HuH-7 (cell line): ENCODE results near the gene PNKP.
"Not testable (repeated sequence)": the region's sequence is repeated elsewhere in the genome, so short reads cannot be mapped to it uniquely, and the experiment has no call there.

Source experiments
- DNase-seq: peaks from one replicate; pipeline ENCODE4 v3.0.0; 2011; ENCODE audit warnings: low spot score

PNKP gene

DNA sequence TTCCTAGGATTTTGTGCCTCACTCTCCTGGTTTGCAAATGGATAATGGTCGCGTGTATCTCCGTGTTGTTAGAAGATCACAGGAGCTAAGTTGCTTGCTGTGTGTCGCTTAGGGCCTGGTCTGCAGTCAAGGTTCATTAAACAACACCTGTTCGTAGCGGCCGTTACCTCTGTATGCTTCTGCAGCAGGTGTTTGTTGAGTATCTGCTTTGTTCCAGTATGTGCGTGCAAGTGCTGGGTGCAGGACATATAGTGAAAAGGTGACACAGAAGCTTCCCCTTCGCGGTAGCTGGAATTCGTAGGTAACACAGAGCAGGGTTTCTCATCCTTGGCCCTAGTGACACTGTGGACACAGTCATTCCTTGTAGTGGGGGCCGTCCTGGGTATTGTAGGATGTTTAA is 43.9 kb downstream of the PNKP start:
- no peak for DNase-seq

DNA sequence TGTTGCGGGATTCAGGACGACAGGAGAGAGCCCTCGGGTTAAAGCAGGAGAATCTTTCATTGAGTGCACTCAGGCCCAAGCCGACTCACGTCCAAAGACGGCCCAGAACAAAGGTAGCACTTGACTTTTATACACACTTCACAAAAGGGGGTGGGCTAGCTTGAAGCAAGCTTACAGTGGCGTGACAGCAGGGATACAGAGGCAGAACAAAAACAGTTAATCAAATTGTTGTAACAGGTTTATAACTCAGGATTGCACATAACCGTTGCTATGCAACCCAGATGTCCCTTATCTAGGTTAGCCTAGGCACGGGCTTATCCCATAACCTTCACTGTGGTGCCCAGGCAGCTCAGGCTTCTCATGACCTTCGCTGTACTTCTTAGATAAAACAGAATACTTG is 47.3 kb downstream of the PNKP start:
- no peak for DNase-seq

DNA sequence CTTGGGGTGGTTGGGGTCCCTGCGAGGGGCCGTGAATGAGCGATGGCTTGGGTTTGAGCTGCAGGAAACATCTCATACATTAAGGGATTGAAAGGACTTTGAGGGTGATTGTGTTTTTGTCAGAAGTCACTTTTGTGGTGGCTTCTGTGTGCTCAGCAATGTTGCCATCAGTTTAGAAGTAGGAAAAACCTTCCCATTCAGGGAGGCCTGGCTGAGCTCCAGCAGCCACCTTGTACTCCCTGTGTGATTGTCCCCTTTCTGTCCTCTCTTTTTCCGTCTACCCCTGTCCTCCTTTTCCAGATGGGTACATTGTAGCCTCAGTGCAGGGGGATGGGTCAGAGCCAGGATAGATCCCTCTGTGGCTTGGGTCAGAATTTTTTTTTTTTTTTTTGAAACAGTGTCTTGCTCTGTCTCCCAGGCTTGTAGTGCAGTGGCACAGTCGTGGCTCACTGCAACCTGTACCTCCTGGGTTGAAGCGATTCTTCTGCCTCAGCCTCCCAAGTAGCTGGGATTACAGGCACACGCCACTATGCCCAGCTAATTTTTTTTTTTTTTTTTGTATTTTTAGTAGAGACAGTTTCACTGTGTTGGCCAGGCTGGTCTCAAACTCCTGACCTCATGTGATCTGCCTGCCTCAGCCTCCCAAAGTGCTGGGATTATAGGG is 47.8 kb downstream of the PNKP start:
- not testable (repeated sequence) for DNase-seq

DNA sequence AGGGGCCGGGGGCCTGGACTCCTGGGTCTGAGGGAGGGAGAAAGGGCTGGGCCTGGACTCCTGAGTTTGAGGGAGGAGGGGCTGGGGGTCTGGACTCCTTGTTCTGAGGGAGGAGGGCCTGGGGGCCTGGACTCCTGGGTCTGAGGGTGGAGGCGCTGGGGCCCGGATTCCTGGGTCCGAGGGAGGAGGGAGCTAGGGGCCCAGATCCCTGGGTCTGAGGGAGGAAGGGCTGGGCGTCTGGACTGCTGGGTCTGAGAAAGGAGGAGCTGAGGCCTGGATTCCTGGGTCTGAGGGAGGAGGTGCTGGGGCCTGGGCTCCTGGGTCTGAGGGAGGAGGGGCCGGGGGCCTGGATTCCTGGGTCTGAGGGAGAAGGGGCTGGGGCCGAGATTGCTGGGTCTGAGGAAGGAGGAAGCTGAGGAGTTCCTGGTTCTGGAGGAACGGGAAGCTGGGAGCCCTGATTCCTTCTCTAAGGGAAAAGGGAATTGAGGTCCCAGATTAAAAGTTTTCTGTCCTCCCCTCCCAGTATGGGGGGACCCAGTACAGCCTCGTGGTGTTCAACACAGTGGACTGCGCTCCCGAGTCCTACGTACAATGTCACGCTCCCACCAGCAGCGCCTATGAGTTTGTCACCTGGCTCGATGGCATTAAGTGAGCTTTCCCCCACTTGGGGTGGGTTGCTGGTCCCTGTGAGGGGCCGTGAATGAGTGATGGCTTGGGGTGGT is 48.6 kb downstream of the PNKP start:
- DNase-seq = no peak

DNA sequence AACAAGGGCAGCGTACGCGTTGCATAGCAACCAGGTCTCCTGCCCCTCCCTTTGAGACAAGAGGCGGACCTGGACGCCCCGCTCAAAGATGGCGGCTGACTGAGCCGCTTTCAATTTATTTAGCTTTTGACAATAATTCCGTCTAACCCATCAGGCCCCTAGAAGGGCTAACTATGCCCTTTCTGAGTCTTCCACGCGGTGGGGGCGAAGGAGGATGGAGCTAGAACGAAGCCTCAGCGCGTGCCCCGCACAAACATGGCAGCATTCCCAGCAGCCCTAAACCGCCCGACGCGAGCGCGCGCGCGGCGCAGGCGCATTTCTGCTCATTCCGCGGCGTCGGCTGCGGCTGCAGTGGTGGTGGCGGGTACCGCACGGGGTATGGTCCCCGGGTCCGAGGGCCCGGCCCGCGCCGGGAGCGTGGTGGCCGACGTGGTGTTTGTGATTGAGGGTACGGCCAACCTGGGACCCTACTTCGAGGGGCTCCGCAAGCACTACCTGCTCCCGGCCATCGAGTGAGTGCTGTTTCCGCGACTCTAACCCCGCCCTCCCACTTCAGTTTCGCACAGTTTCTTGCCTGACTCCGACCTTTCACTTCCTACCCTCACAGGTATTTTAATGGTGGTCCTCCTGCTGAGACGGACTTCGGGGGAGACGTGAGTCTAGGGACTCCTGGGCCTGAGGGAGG is 49.3 kb downstream of the PNKP start, which contains the start of gene MED25:
MED25 (plus strand) TSS at position 326 of the 685 bp plus-strand sequence; CDS start at position 379, 53 bp downstream.
- peak; percentile 96 for DNase-seq

DNA sequence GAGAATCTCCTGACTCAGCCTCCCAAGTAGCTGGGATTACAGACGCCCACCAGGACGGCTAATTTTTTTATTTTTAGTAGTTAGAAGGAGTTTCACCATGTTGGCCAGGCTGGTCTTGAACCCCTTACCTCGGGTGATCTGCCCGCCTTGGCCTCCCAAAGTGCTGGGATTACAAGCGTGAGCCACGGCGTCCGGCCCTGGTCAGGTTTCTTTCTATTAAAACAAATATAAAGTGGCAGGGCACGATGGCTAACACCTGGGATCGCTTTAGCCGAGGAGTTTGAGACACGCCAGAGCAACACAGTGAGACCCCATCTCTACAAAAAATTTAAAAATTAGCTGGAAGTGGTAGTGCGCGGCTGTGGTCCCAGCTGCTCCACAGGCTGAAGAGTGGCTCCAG is 50.8 kb downstream of the PNKP start:
- no peak for DNase-seq

DNA sequence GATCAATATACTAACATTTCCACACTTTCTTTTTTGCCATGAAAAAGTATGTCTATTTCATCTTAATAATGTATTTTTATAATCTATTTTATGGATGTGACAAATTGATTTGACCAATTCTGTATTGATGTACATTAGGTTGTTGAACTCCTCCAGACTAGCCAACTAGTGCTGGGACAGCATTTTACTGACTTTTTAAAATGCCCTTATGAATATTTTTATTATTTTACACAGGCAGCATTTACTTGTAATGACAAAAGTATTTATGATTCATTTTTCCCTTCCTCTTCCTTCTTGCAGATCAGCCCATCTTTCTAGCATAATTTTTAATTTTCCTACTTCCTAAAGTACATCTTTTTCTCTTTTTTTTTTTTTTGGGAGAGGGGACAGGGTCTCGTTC is 53.4 kb downstream of the PNKP start:
- no peak for DNase-seq

DNA sequence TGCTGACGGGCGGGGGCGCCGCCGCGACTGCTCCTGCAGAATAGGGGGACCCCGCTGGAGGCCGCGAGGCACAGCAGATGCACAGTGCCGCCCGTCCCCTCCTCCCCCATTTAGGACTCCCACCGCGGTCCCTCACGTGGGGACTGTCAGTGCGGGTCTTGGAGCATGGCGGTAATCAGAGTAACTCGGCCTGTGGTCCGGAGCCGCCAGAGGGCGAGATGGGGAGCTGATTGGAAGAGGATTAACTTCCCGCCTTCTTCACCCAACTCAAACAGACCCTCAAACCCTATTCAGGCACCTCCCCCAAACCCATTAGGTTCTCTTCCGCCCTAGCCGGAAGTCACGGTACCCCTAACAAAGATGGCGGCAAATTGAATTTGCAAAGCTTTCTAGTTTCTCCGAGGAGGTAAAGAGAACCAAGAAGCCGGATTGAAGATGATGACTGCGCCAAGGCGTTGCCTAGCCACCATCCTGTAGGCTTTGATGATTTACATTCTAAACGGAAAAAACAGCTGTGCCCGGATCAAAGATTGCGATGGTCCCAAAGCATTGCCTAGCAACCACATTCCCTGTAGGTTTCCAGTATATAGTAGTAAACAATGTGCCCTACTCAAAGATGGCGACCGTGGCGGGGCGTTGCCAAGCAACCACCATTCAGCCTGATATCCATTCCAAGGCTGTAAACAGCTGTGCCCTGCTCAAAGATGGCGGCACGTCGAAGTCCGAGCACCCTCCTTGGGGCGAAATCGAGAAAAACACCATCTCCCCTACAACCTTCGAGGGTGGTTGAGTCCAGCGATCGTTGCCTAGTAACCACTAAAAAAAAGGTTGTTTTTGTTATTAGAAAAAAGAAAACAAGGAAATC is 54.1 kb downstream of the PNKP start, which contains the start of gene FUZ:
FUZ (minus strand) TSS at position 296 of the 865 bp plus-strand sequence; CDS start at position 110, 186 bp downstream.
- no peak for DNase-seq

DNA sequence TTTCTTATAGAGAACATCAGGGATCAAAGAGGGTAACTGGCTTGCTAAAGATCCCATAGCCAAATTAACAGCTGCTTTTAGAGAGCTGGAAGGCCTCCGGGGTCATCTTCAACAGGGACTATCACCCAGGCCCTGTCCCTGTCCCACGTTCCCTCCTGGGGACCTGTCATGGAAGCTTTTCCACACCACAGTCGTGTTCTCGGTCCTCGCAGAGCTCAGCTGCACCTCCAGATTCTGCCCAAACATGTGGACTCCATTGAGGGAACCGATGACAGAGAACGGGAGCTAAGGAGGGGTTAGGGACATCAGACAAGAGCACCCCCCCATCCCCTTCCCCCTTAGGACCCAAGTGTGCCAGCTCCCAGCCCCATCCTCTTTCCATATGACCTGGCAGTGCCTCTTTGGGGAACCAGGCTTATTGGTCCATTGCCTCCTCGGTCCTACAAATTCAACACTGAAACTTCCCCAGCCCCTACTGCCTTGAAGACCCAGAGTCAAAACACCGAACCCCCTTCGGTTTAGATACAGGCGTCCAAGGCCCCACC is 54.9 kb downstream of the PNKP start:
- DNase-seq = no peak

DNA sequence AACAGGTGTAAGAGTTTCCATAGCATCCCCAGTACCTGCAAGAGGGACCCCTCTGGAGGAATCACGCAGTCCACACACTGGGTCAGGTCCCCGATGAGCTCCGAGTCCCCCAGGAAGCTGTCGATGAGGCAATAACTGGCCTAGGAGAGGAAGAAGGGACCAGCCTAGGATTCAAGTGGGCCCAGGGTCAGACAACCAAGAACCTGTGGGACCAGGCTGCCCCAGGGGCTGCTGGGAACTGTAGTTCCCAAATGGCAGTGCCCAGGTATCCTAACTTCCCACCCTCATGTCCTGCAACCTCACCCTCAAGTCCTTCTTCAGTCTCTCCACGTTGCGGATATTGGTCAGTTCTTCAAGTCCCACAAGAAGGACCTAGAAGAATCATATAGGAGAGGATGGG is 56.0 kb downstream of the PNKP start:
- DNase-seq = no peak
